NCI-H187 treated with DMSO at 0.1 percent for 48 hours (cell line): ENCODE results near the gene ZBTB7C.

Source experiments
- DNase-seq: peaks from one replicate; lab custom pipeline; 2025; lab: John Stamatoyannopoulos, UW

The ZBTB7C gene

GRCh38 chr18:48164116-48164515 lies 245.1 kb downstream of the ZBTB7C start:
- DNase-seq: no peak

GRCh38 chr18:48163738-48164115 lies 245.5 kb downstream of the ZBTB7C start:
- no peak for DNase-seq

GRCh38 chr18:48162956-48163737 lies 246.0 kb downstream of the ZBTB7C start:
- DNase-seq: no peak

GRCh38 chr18:48161911-48162698 lies 247.1 kb downstream of the ZBTB7C start:
- DNase-seq: no peak

- DNase-seq: no peak
Observed at GRCh38 chr18:48161191-48161910, 247.8 kb downstream of the ZBTB7C start.

- no peak for DNase-seq
Observed at GRCh38 chr18:48160622-48161021, 248.6 kb downstream of the ZBTB7C start.

- no peak for DNase-seq
Observed at GRCh38 chr18:48159816-48160215, 249.4 kb downstream of the ZBTB7C start.

- DNase-seq: no peak
Observed at GRCh38 chr18:48158721-48159120, 250.5 kb downstream of the ZBTB7C start.

- DNase-seq: no peak
Observed at GRCh38 chr18:48157956-48158355, 251.2 kb downstream of the ZBTB7C start.

- DNase-seq: no peak
Observed at GRCh38 chr18:48155856-48156255, 253.3 kb downstream of the ZBTB7C start.

GRCh38 chr18:48154828-48155227 lies 254.4 kb downstream of the ZBTB7C start:
- no peak for DNase-seq

- no peak for DNase-seq
Observed at GRCh38 chr18:48153613-48154481, 255.3 kb downstream of the ZBTB7C start.

- no peak for DNase-seq
Observed at GRCh38 chr18:48152549-48152948, 256.6 kb downstream of the ZBTB7C start.

- DNase-seq: no peak
Observed at GRCh38 chr18:48151421-48152065, 257.6 kb downstream of the ZBTB7C start.

- DNase-seq: no peak
Observed at GRCh38 chr18:48149020-48149685, 260.0 kb downstream of the ZBTB7C start.

GRCh38 chr18:48142994-48143393 lies 266.2 kb downstream of the ZBTB7C start:
- DNase-seq: no peak

- no peak for DNase-seq
Observed at GRCh38 chr18:48142353-48142752, 266.8 kb downstream of the ZBTB7C start.

GRCh38 chr18:48140731-48141130 lies 268.5 kb downstream of the ZBTB7C start:
- DNase-seq: no peak

GRCh38 chr18:48139431-48140347 lies 269.5 kb downstream of the ZBTB7C start:
- peak; percentile 28 for DNase-seq
